Endodermal cell (in vitro differentiated cells): ENCODE data around the gene SCAI. TPM values are rescaled to one million over a fixed set of nuclear protein-coding genes. Genes with fewer than 3 reads are reported as not detected.

Source experiments
- DNase-seq: peaks from one replicate; pipeline ENCODE4 v3.0.0-alpha.2; 2017
- H3K27ac ChIP-seq: 2 replicates; pipeline ENCODE4 v1.5.1; 2013; ENCODE audit warnings: mild to moderate bottlenecking, low read depth, low read length, moderate library complexity
- H3K27me3 ChIP-seq: 2 replicates; pipeline ENCODE4 v1.6.1; 2013; ENCODE audit warnings: mild to moderate bottlenecking, low read length, moderate library complexity; ENCODE audit not compliant: insufficient read depth, control insufficient read depth, poor library complexity, severe bottlenecking
- H3K36me3 ChIP-seq: 2 replicates; pipeline ENCODE4 v1.7.0; 2013; ENCODE audit warnings: mild to moderate bottlenecking, low read length, moderate library complexity; ENCODE audit not compliant: control insufficient read depth, insufficient read depth
- H3K4me1 ChIP-seq: one replicate; pipeline ENCODE4 v1.7.0; 2013; ENCODE audit warnings: low read length; ENCODE audit not compliant: control insufficient read depth, insufficient read depth
- H3K4me3 ChIP-seq: 2 replicates; pipeline ENCODE4 v1.5.1; 2013; ENCODE audit warnings: mild to moderate bottlenecking, low read length, moderate library complexity
- H3K9ac ChIP-seq: 2 replicates; pipeline ENCODE4 v1.6.1; 2013; ENCODE audit warnings: mild to moderate bottlenecking, low read length, moderate library complexity; ENCODE audit not compliant: poor library complexity, severe bottlenecking; ENCODE audit errors: extremely low read depth
- H3K9me3 ChIP-seq: 2 replicates; pipeline ENCODE4 v1.6.1; 2013; ENCODE audit warnings: mild to moderate bottlenecking, low read length, moderate library complexity; ENCODE audit not compliant: control insufficient read depth
- H3K27ac Mint-ChIP-seq: 2 replicates; pipeline ENCODE4 v1.8.0; 2020; ENCODE audit warnings: mixed read lengths
- H3K27me3 Mint-ChIP-seq: 2 replicates; pipeline ENCODE4 v1.8.0; 2021; ENCODE audit warnings: mild to moderate bottlenecking, mixed read lengths; ENCODE audit not compliant: insufficient read depth
- H3K36me3 Mint-ChIP-seq: 2 replicates; pipeline ENCODE4 v1.8.0; 2020; ENCODE audit warnings: low read depth, mixed read lengths
- H3K4me1 Mint-ChIP-seq: 2 replicates; pipeline ENCODE4 v1.8.0; 2020; ENCODE audit warnings: mixed read lengths
- H3K4me3 Mint-ChIP-seq: 2 replicates; pipeline ENCODE4 v1.8.0; 2020; ENCODE audit warnings: mild to moderate bottlenecking, moderate library complexity, mixed read lengths
- H3K9me3 Mint-ChIP-seq: 2 replicates; pipeline ENCODE4 v1.8.0; 2020; ENCODE audit warnings: mild to moderate bottlenecking, mixed read lengths
- CTCF ChIP-seq: fragments of 200-600 bp; sonication (generic); conservative IDR thresholded peaks from 2 replicates; pipeline ENCODE4 v1.5.0; 2021; ENCODE audit warnings: antibody characterized with exemption, mild to moderate bottlenecking
- WGBS, 2 experiments: methylation state at CpG; one replicate each; pipeline versions ENCODE4 v1.1.5 to v1.1.7; 2013; ENCODE audit warnings: missing lambda C conversion rate in 2 of 2, mixed read lengths in 1 of 2; ENCODE audit not compliant: insufficient coverage in 1 of 2, insufficient read length in 1 of 2; 5-methylcytosine and 5-hydroxymethylcytosine counted together
- long read RNA-seq, 4 experiments: library from polyadenylated mRNA in 2 of 4; library from RNA in 1 of 4; library from capped mRNA in 1 of 4; stranded (forward) in 3 of 4; unstranded in 1 of 4; transcript quantifications; one replicate each; pipeline ENCODE4 v2.0.0, GENCODE V29; 2020 to 2021; ENCODE audit warnings: inconsistent platforms in 1 of 4
- polyA plus RNA-seq, 2 experiments: library from polyadenylated mRNA; stranded (reverse); fragments of 50-300 nt; gene quantifications; one replicate each; pipeline ENCODE4 v1.2.3, GENCODE V29; 2013
- total RNA-seq, 2 donors: library from RNA; stranded (reverse); fragmentation: NEBNext Ultra II Directional in 1 of 2; extraction: Animal tissue kit (Norgen Biotek cat#: 25700) in 1 of 2; gene quantifications; 2 replicates in 1 of 2; 3 replicates in 1 of 2; pipeline ENCODE4 v1.2.1, GENCODE V29; 2021

Gene SCAI
- total RNA-seq: 10 to 100 TPM; 22.9 to 34.7 TPM
- polyA plus RNA-seq (2013, experiment 1 of 2): 10.9 TPM
- polyA plus RNA-seq (2013, experiment 2 of 2): 12.0 TPM
- long read RNA-seq, experiment 1, partial matches to known transcripts: 2 of 7 reads
- long read RNA-seq, experiment 1, other reads (novel, unspliced or antisense): 5 of 7 reads
- long read RNA-seq, experiment 2, full-length matches to known transcripts: 3 of 12 reads
- long read RNA-seq, experiment 2, partial matches to known transcripts: 4 of 12 reads
- long read RNA-seq, experiment 2, other reads (novel, unspliced or antisense): 5 of 12 reads
- long read RNA-seq, experiment 3, full-length matches to known transcripts: 7 of 15 reads
- long read RNA-seq, experiment 3, partial matches to known transcripts: 2 of 15 reads
- long read RNA-seq, experiment 3, other reads (novel, unspliced or antisense): 6 of 15 reads
- long read RNA-seq, experiment 4, full-length matches to known transcripts: 1 of 4 reads
- long read RNA-seq, experiment 4, partial matches to known transcripts: 2 of 4 reads
- long read RNA-seq, experiment 4, other reads (novel, unspliced or antisense): 1 of 4 reads

- peak within 1 kb of the TSS; percentile 89 for H3K27ac Mint-ChIP-seq
- Histone ChIP-seq H3K9me3 (no peaks in the 10 kb centered on the region), H3K27ac (no peak within 1 kb of the TSS), H3K9ac (peak within 1 kb of the TSS; percentile 42), H3K36me3 (peaks cover 16% of the 10 kb centered on the region), H3K4me3 (peak within 1 kb of the TSS; percentile 85), H3K4me1 (no peaks in the 10 kb centered on the region), H3K27me3 (no peaks in the 10 kb centered on the region)
- TF ChIP-seq CTCF: peak; percentile 98
- H3K36me3 Mint-ChIP-seq: peaks cover 16% of the 10 kb centered on the region
- DNase-seq: peak; percentile 100
- peak within 1 kb of the TSS; percentile 83 for H3K4me3 Mint-ChIP-seq
- 0 to 1% methylated on average over 28 to 46 of the region's 46 CpGs for WGBS, 2 experiments
- H3K4me1 Mint-ChIP-seq: peaks cover 4% of the 10 kb centered on the region
- H3K9me3 Mint-ChIP-seq: no peaks in the 10 kb centered on the region
- H3K27me3 Mint-ChIP-seq: no peaks in the 10 kb centered on the region
Observed at GRCh38 chr9:125143377-125144090, at the start of gene SCAI. Gene SCAI (minus strand): TSS chr9:125143528. CDS start chr9:125143437, 91 bp downstream.

- WGBS, 2 experiments: 75 to 76% methylated on average over 14 of the region's 14 CpGs
- Mint-ChIP-seq H3K9me3 (no peaks in the 10 kb centered on the region), H3K27me3 (no peaks in the 10 kb centered on the region), H3K4me1 (peaks cover 10% of the 10 kb centered on the region), H3K4me3 (peak overlapping the region; percentile 92), H3K36me3 (peaks cover 4% of the 10 kb centered on the region), H3K27ac (peak overlapping the region; percentile 97)
- peak overlapping the region; percentile 86 for H3K4me3 ChIP-seq
- H3K27me3 ChIP-seq: no peaks in the 10 kb centered on the region
- DNase-seq: no peak
- H3K36me3 ChIP-seq: peaks cover 6% of the 10 kb centered on the region
- H3K9ac ChIP-seq: peak overlapping the region; percentile 68
- peak overlapping the region; percentile 25 for H3K27ac ChIP-seq
- no peaks in the 10 kb centered on the region for H3K9me3 ChIP-seq
- TF ChIP-seq CTCF: no peak
- H3K4me1 ChIP-seq: no peaks in the 10 kb centered on the region
Observed at GRCh38 chr9:125190361-125190801, 47.1 kb upstream of the SCAI start.
